ENCODE results near the gene MMP24OS. TPM values are rescaled to one million over a fixed set of nuclear protein-coding genes. Genes with fewer than 3 reads are reported as not detected.

MMP24OS gene
- total and polyA plus RNA-seq, 10 of the 15 experiments (the other 5 are each of a cell fraction or from before 2014, with no cell fraction given): 2.0 to 30.9 (median 10.9) TPM

DNA sequence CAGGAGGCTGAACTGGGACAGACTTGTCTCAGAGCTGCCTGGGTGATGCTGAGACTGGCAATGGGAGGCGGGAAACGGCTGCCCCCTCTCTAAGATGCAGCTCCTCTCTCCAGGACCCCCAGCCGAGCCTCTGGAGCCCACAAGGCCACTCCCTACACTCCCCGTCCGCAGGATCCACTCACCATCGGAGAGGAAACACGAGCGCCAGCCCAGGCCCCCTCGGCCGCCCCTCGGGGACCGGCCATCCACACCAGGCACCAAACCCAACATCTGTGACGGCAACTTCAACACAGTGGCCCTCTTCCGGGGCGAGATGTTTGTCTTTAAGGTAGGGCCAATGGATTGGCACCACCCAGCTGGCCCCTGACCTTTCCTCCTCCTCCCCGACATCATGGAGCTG is 10.8 kb downstream of the MMP24OS start:
- no peak overlapping the region for H3K4me3 ChIP-seq
- DNase-seq (ENCODE audit: low read depth, low spot score) (no peak), ATAC-seq (no peak), FAIRE-seq (no peak)
- ChIA-PET RAD21 (ENCODE audit: unreplicated experiment) (no interaction called here), POLR2A (no interaction called here), SMC1A (ENCODE audit: uncharacterized antibody, unreplicated experiment) (interaction anchor here (0.8 kb wide), 1 partner anchor 431 kb away, joined by 3 read pairs; no protein-coding TSS in a partner anchor), CTCF (interaction anchor here (9.6 kb wide), 1 partner anchor 122 kb away, joined by 98 read pairs; the partner anchor contains the start of gene EDEM2)
- in situ Hi-C loops (cut with MboI): loop anchor here (5.0 to 25.0 kb wide), 2 partner anchors 120 to 430 kb away; partner anchors contain the start of genes EDEM2 and NCOA6
- TF ChIP-seq NFYA (IDR thresholded peaks at IDR 0.05; ENCODE audit: borderline replicate concordance, low read depth, low read length) (no peak), MEF2A (IDR thresholded peaks at IDR 0.05; ENCODE audit: insufficient read depth, low read depth, low read length) (no peak), SUZ12 (IDR thresholded peaks at IDR 0.05; ENCODE audit: unreplicated experiment) (no peak), POLR2AphosphoS5 (IDR thresholded peaks at IDR 0.05; ENCODE audit: low read length) (no peak), MTA3 (IDR thresholded peaks at IDR 0.05; ENCODE audit: borderline replicate concordance, low read length) (no peak), IKZF1 (conservative IDR thresholded peaks at IDR 0.05) (no peak), SREBF2 (IDR thresholded peaks at IDR 0.05; ENCODE audit: low read length) (no peak), IKZF2 (IDR thresholded peaks at IDR 0.05) (no peak)
- TF ChIP-seq, protein P1, sequence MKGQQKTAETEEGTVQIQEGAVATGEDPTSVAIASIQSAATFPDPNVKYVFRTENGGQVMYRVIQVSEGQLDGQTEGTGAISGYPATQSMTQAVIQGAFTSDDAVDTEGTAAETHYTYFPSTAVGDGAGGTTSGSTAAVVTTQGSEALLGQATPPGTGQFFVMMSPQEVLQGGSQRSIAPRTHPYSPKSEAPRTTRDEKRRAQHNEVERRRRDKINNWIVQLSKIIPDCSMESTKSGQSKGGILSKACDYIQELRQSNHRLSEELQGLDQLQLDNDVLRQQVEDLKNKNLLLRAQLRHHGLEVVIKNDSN (IDR thresholded peaks at IDR 0.05; ENCODE audit: borderline replicate concordance, extremely low read length, insufficient read depth, low read depth, low read length): no peak
- TF ChIP-seq, protein P2, sequence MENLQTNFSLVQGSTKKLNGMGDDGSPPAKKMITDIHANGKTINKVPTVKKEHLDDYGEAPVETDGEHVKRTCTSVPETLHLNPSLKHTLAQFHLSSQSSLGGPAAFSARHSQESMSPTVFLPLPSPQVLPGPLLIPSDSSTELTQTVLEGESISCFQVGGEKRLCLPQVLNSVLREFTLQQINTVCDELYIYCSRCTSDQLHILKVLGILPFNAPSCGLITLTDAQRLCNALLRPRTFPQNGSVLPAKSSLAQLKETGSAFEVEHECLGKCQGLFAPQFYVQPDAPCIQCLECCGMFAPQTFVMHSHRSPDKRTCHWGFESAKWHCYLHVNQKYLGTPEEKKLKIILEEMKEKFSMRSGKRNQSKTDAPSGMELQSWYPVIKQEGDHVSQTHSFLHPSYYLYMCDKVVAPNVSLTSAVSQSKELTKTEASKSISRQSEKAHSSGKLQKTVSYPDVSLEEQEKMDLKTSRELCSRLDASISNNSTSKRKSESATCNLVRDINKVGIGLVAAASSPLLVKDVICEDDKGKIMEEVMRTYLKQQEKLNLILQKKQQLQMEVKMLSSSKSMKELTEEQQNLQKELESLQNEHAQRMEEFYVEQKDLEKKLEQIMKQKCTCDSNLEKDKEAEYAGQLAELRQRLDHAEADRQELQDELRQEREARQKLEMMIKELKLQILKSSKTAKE (IDR thresholded peaks at IDR 0.05; ENCODE audit: low read depth, poor library complexity, severe bottlenecking): no peak
- TF ChIP-seq, protein P3, sequence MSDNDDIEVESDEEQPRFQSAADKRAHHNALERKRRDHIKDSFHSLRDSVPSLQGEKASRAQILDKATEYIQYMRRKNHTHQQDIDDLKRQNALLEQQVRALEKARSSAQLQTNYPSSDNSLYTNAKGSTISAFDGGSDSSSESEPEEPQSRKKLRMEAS (IDR thresholded peaks at IDR 0.05; ENCODE audit: low read depth, low read length): no peak
- no peaks in the 10 kb centered on the region for H3K27me3 ChIP-seq (replicated peaks in 1 of 2; ENCODE audit: control insufficient read depth in 2 of 2, insufficient read depth in 2 of 2, low read length in 1 of 2)
- no peaks in the 10 kb centered on the region for H3K36me3 ChIP-seq (ENCODE audit: control insufficient read depth in 2 of 2, insufficient read depth in 2 of 2, low read length in 1 of 2)
- intact Hi-C loops (cut with micrococcal nuclease; ENCODE audit: unreplicated experiment): loop anchor here (5.0 kb wide), 1 partner anchor 170 kb away; no protein-coding TSS in a partner anchor
- no peaks in the 10 kb centered on the region for H3K4me1 ChIP-seq (ENCODE audit: control insufficient read depth, insufficient read depth, low read length)
- H3K79me2 ChIP-seq (ENCODE audit: control insufficient read depth, insufficient read depth, low read length): no peaks in the 10 kb centered on the region
- BruUV-seq (replicated peaks): no TSS peak
- H3K4me2 ChIP-seq (ENCODE audit: control insufficient read depth, insufficient read depth): no peak overlapping the region
- H3K27ac ChIP-seq (ENCODE audit: control insufficient read depth, insufficient read depth): no peak overlapping the region
- H3K9me3 ChIP-seq (replicated peaks; ENCODE audit: control insufficient read depth, insufficient read depth, low read length): no peaks in the 10 kb centered on the region
- H2AFZ ChIP-seq (ENCODE audit: control insufficient read depth, low read depth, low read length): no peak overlapping the region
- no peak overlapping the region for H3K9ac ChIP-seq (ENCODE audit: control insufficient read depth, insufficient read depth, low read length)
- no peaks in the 10 kb centered on the region for H4K20me1 ChIP-seq (ENCODE audit: control insufficient read depth, insufficient read depth)
- WGBS (ENCODE audit: insufficient coverage, insufficient replicate concordance, low lambda C conversion rate, missing lambda C conversion rate): 92% methylated on average over 16 of the region's 16 CpGs
